ENCODE data around the gene TMPRSS3.
A peak's percentile ranks its signal among the peaks of the same experiment; 100 is the strongest.

The TMPRSS3 gene

GRCh38 chr21:42338729-42339715, 56.8 kb downstream of the TMPRSS3 start:
- no peak for TF ChIP-seq CTCF (IDR thresholded peaks at IDR 0.05; ENCODE audit: low read depth, low read length)
- H3K4me3 ChIP-seq (ENCODE audit: low read depth, low read length), result no peak overlapping the region

GRCh38 chr21:42337830-42338728, 57.8 kb downstream of the TMPRSS3 start:
- peak; percentile 13; the same call in 1 of the 2 replicates for TF ChIP-seq CTCF (IDR thresholded peaks at IDR 0.05; ENCODE audit: low read depth, low read length)
- H3K4me3 ChIP-seq (ENCODE audit: low read depth, low read length), result no peak overlapping the region

- no peak for TF ChIP-seq CTCF (IDR thresholded peaks at IDR 0.05; ENCODE audit: low read depth, low read length)
- no peak overlapping the region for H3K4me3 ChIP-seq (ENCODE audit: low read depth, low read length)
These were observed 58.6 kb downstream of the TMPRSS3 start for GRCh38 chr21:42337276-42337675.

GRCh38 chr21:42336054-42336453, 59.8 kb downstream of the TMPRSS3 start:
- TF ChIP-seq CTCF (IDR thresholded peaks at IDR 0.05; ENCODE audit: low read depth, low read length), result no peak
- H3K4me3 ChIP-seq (ENCODE audit: low read depth, low read length), result no peak overlapping the region

- no peak overlapping the region for H3K4me3 ChIP-seq (ENCODE audit: low read depth, low read length)
- TF ChIP-seq CTCF (IDR thresholded peaks at IDR 0.05; ENCODE audit: low read depth, low read length), result no peak
These were observed 63.1 kb downstream of the TMPRSS3 start for GRCh38 chr21:42332557-42333317.

- no peak for TF ChIP-seq CTCF (IDR thresholded peaks at IDR 0.05; ENCODE audit: low read depth, low read length)
These were observed 64.2 kb downstream of the TMPRSS3 start for GRCh38 chr21:42331660-42332059.

More at GRCh38 chr21:42331660-42332059, 64.2 kb downstream of the TMPRSS3 start:
- H3K4me3 ChIP-seq (ENCODE audit: low read depth, low read length), result no peak overlapping the region

Measured in WI38 (cell line).